GM18873 (cell line): ENCODE data around the gene GPAT3.
A peak's percentile ranks its signal among the peaks of the same experiment; 100 is the strongest.

Experiments used
- ATAC-seq: cut with Tn5 transposase; IDR thresholded peaks from one replicate; pipeline ENCODE4 v1.9.1; 2021; ENCODE audit warnings: mild to moderate bottlenecking, moderate library complexity, moderate number of reproducible peaks; ENCODE audit not compliant: unreplicated experiment, low FRiP score

Gene GPAT3

GRCh38 chr4:83631066-83631465 is 95.2 kb downstream of the GPAT3 start:
- ATAC-seq: no peak

GRCh38 chr4:83636930-83637329 is 101.0 kb downstream of the GPAT3 start:
- ATAC-seq: no peak

- peak; percentile 62 for ATAC-seq
Observed at GRCh38 chr4:83639849-83640493, 104.1 kb downstream of the GPAT3 start.

GRCh38 chr4:83643036-83643435 is 107.1 kb downstream of the GPAT3 start:
- ATAC-seq: no peak

GRCh38 chr4:83644677-83645659 is 109.1 kb downstream of the GPAT3 start:
- ATAC-seq: no peak

- no peak for ATAC-seq
Observed at GRCh38 chr4:83646538-83647239, 110.8 kb downstream of the GPAT3 start.

GRCh38 chr4:83651846-83652245 is 115.9 kb downstream of the GPAT3 start:
- no peak for ATAC-seq
